Suprapubic skin (tissue), 3 donors: ENCODE results near the gene MPDU1.

Source experiments
- EP300 ChIP-seq: sonication (generic); formaldehyde crosslinking; IDR thresholded peaks from one replicate; pipeline ENCODE4 v1.6.1; 2017; ENCODE audit warnings: antibody characterized with exemption
- POLR2A ChIP-seq, 2 donors: fragments of 450-650 bp; IDR thresholded peaks; one replicate each; pipeline ENCODE4 v1.6.1; 2017; ENCODE audit warnings: antibody characterized with exemption in 2 of 2, mild to moderate bottlenecking in 2 of 2, moderate library complexity in 2 of 2
- TF ChIP-seq, protein P1 (sequence below), 2 donors: fragments of 200-600 bp in 1 of 2; fragments of 450-650 bp in 1 of 2; sonication (generic) in 1 of 2; IDR thresholded peaks; one replicate each; pipeline ENCODE4 v1.5.1; 2016 to 2019; ENCODE audit warnings: antibody characterized with exemption in 2 of 2, mild to moderate bottlenecking in 1 of 2, moderate library complexity in 1 of 2

DNA sequence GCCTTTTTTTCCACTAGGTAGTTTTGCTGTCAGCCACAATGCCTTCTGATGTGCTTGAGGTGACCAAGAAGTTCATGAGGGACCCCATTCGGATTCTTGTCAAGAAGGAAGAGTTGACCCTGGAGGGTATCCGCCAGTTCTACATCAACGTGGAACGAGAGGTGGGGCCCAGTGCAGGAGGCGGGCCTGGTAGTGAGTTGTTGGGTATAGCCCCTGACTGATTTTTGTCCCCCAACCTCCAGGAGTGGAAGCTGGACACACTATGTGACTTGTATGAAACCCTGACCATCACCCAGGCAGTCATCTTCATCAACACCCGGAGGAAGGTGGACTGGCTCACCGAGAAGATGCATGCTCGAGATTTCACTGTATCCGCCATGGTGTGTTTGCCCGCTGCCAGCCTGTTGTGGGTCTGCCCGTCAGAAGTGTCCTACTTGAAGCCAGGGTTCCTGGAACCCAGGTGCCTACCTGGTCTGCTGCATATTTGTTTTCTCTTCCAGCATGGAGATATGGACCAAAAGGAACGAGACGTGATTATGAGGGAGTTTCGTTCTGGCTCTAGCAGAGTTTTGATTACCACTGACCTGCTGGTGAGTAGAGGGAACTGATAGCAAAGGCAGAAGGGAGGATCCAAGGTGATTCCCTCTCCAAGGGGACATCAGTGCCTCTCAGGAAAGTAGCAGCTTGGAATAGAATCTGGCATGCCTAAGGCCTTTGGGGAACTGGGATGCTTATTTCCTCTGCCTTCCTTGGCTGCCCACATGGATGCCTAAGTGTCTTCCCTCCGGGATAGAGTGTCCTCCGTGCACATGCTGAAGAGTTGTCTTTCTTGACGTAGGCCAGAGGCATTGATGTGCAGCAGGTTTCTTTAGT is 6.1 kb upstream of the MPDU1 start:
- TF ChIP-seq POLR2A (IDR thresholded peaks at IDR 0.05) (no peak), EP300 (no peak)
- TF ChIP-seq, protein P1, sequence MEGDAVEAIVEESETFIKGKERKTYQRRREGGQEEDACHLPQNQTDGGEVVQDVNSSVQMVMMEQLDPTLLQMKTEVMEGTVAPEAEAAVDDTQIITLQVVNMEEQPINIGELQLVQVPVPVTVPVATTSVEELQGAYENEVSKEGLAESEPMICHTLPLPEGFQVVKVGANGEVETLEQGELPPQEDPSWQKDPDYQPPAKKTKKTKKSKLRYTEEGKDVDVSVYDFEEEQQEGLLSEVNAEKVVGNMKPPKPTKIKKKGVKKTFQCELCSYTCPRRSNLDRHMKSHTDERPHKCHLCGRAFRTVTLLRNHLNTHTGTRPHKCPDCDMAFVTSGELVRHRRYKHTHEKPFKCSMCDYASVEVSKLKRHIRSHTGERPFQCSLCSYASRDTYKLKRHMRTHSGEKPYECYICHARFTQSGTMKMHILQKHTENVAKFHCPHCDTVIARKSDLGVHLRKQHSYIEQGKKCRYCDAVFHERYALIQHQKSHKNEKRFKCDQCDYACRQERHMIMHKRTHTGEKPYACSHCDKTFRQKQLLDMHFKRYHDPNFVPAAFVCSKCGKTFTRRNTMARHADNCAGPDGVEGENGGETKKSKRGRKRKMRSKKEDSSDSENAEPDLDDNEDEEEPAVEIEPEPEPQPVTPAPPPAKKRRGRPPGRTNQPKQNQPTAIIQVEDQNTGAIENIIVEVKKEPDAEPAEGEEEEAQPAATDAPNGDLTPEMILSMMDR (IDR thresholded peaks at IDR 0.05) = no peak
